ENCODE data around the gene BTN2A1. TPM values are rescaled to one million over a fixed set of nuclear protein-coding genes. Genes with fewer than 3 reads are reported as not detected.
"Not testable (repeated sequence)": the region's sequence is repeated elsewhere in the genome, so short reads cannot be mapped to it uniquely, and the experiment has no call there.

The BTN2A1 gene
- total RNA-seq, 2 donors from 2014 or later = 11.5 to 24.1 TPM

GRCh38 chr6:26507658-26508057, 49.9 kb downstream of the BTN2A1 start:
- TF ChIP-seq POLR2AphosphoS5 (IDR thresholded peaks at IDR 0.05) = no peak
- TF ChIP-seq, protein P1, sequence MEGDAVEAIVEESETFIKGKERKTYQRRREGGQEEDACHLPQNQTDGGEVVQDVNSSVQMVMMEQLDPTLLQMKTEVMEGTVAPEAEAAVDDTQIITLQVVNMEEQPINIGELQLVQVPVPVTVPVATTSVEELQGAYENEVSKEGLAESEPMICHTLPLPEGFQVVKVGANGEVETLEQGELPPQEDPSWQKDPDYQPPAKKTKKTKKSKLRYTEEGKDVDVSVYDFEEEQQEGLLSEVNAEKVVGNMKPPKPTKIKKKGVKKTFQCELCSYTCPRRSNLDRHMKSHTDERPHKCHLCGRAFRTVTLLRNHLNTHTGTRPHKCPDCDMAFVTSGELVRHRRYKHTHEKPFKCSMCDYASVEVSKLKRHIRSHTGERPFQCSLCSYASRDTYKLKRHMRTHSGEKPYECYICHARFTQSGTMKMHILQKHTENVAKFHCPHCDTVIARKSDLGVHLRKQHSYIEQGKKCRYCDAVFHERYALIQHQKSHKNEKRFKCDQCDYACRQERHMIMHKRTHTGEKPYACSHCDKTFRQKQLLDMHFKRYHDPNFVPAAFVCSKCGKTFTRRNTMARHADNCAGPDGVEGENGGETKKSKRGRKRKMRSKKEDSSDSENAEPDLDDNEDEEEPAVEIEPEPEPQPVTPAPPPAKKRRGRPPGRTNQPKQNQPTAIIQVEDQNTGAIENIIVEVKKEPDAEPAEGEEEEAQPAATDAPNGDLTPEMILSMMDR (IDR thresholded peaks at IDR 0.05) = no peak
- no peak overlapping the region for H3K4me3 ChIP-seq
- WGBS = 45% methylated on average over 3 of the region's 3 CpGs
- H3K9me3 ChIP-seq = no peaks in the 10 kb centered on the region
- no peaks in the 10 kb centered on the region for H3K36me3 ChIP-seq
- H3K27ac ChIP-seq = no peak overlapping the region
- H3K4me1 ChIP-seq (replicated peaks) = no peaks in the 10 kb centered on the region
- H3K27me3 ChIP-seq (replicated peaks; ENCODE audit: insufficient read depth) = no peaks in the 10 kb centered on the region
- intact Hi-C loops (cut with DNase I) = no loop called here
- no peak for DNase-seq (ENCODE audit: low spot score)

DNA sequence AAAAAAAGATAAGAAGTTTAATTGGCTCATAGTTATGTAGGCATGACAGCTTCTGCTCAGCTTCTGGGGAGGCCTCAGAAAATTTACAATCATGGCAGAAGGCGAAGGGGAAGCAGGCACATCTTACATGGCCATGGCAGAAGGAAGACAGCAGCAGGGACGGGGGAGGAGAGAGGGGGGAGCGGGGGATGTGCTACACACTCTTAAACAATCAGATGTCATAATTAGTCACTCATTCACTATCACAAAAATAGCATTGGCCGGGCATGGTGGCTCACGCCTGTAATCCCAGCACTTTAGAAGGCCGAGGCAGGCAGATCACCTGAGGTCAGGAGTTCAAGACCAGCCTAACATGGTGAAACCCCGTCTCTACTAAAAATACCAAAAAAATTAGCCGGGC, 53.3 kb downstream of the BTN2A1 start:
- H3K36me3 ChIP-seq; DNase-seq (ENCODE audit: low spot score); H3K4me3 ChIP-seq; intact Hi-C loops (cut with DNase I); H3K27me3 ChIP-seq (replicated peaks; ENCODE audit: insufficient read depth); H3K4me1 ChIP-seq (replicated peaks); H3K9me3 ChIP-seq; H3K27ac ChIP-seq: not testable (repeated sequence)
- WGBS = 87% methylated on average over 8 of the region's 8 CpGs

GRCh38 chr6:26514984-26515383, 57.2 kb downstream of the BTN2A1 start:
- H3K4me3 ChIP-seq = no peak overlapping the region
- H3K9me3 ChIP-seq = no peaks in the 10 kb centered on the region
- no peaks in the 10 kb centered on the region for H3K27me3 ChIP-seq (replicated peaks; ENCODE audit: insufficient read depth)
- 77% methylated on average over 2 of the region's 2 CpGs for WGBS
- intact Hi-C loops (cut with DNase I) = no loop called here
- no peak for DNase-seq (ENCODE audit: low spot score)
- H3K27ac ChIP-seq = no peak overlapping the region
- H3K4me1 ChIP-seq (replicated peaks) = no peaks in the 10 kb centered on the region
- TF ChIP-seq, protein P1 (IDR thresholded peaks at IDR 0.05) = no peak
- no peak for TF ChIP-seq POLR2AphosphoS5 (IDR thresholded peaks at IDR 0.05)
- TF ChIP-seq POLR2A (IDR thresholded peaks at IDR 0.05) = no peak
- no peaks in the 10 kb centered on the region for H3K36me3 ChIP-seq

GRCh38 chr6:26516481-26517427, 59.0 kb downstream of the BTN2A1 start:
- no peak overlapping the region for H3K27ac ChIP-seq
- no peak overlapping the region for H3K4me3 ChIP-seq
- intact Hi-C loops (cut with DNase I) = no loop called here
- DNase-seq (ENCODE audit: low spot score) = no peak
- H3K9me3 ChIP-seq = no peaks in the 10 kb centered on the region
- H3K27me3 ChIP-seq (replicated peaks; ENCODE audit: insufficient read depth) = no peaks in the 10 kb centered on the region
- no peaks in the 10 kb centered on the region for H3K36me3 ChIP-seq
- WGBS = 77% methylated on average over 9 of the region's 9 CpGs
- H3K4me1 ChIP-seq (replicated peaks) = no peaks in the 10 kb centered on the region
- TF ChIP-seq POLR2A (IDR thresholded peaks at IDR 0.05) (no peak), POLR2AphosphoS5 (IDR thresholded peaks at IDR 0.05) (no peak)
- TF ChIP-seq, protein P1 (IDR thresholded peaks at IDR 0.05) = no peak

Small RNA genes within 50 kb of the gene (small RNA-seq; reads per million reads assigned to genes)
- 0 reads per million in 2 donors for gene RNU6-502P

Other genes starting within 250 kb of the BTN2A1 start
- 10 to 100 TPM; 15.9 to 35.9 TPM for gene BTN3A2, start 92.8 kb upstream of the BTN2A1 start, total RNA-seq
- 10 to 100 TPM in 1 of 2 donors, 1 to 10 TPM in 1; 8.7 to 19.8 TPM for gene BTN2A2, start 74.8 kb upstream of the BTN2A1 start, total RNA-seq
- gene BTN3A1, start 55.7 kb upstream of the BTN2A1 start, total RNA-seq = 10 to 100 TPM; 15.6 to 15.9 TPM
- gene BTN3A3, start 17.5 kb upstream of the BTN2A1 start, total RNA-seq = 10 to 100 TPM; 12.2 to 12.4 TPM
- under 1 TPM in 1 of 2 donors, not detected in 1; 0.23 TPM for gene BTN1A1, start 42.3 kb downstream of the BTN2A1 start, total RNA-seq
- 10 to 100 TPM; 53.5 to 83.0 TPM for gene HMGN4, start 80.4 kb downstream of the BTN2A1 start, total RNA-seq
- 10 to 100 TPM; 15.7 to 19.7 TPM for gene ABT1, start 139.0 kb downstream of the BTN2A1 start, total RNA-seq
- gene ZNF322, start 201.8 kb downstream of the BTN2A1 start, total RNA-seq = 10 to 100 TPM; 25.2 to 31.7 TPM